Fibroblast of gingiva (primary cell): Measurements from ENCODE around the gene ZMYM4.
"Not testable (repeated sequence)": the region's sequence is repeated elsewhere in the genome, so short reads cannot be mapped to it uniquely, and the experiment has no call there.

ENCODE experiments used
- DNase-seq: peaks from one replicate; pipeline ENCODE4 v3.0.0-alpha.2; 2011; ENCODE audit warnings: low read depth

ZMYM4 gene

DNA sequence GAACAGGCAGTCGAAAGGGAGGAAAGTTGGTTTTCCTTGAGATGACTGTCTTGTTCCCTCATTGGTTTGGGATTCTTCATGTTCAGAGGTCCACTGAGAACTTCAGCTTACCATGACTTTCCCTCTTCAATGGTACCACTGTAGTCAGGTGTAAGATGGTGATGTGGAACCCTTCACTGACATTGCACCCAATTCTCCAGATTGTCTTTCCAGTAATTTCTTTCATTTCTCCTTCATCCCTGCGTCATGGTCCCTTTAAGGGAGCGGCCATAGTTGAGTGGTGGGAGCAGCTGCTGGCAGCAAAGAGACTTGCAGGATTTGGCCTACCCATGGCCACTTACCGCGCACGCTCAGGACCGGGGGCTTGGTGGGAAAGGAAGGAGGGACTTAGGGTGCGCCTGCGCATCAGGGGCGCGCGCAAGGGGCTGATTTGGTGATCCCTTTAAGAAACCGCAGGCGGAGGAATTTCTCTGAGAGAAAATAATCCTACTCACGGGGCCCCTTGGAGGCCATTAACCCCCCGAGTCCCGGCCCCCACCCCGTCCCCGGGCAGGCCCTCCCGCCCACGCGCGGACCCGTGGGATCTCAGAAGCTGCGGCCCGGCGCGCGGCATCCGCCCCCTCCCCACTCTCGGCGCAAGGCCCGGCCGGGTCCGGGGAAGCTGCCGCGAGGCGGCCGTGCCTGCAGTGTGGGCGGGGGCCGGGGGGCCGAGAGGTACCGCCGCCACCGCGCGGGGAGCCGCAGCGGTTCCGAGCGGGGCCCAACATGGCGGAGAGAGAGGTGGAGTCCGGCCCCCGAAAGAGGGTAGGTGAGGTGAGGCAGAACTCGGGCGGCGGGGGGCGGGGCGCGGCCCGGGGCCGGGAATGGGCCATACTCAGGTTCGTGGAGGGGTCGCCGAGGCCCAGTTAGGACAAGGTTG lies at the start of gene ZMYM4:
Gene ZMYM4 (plus strand): TSS at position 428 of the 919 bp plus-strand sequence. CDS start 338 bp downstream, at position 766.
- DNase-seq, result peak; percentile 100

DNA sequence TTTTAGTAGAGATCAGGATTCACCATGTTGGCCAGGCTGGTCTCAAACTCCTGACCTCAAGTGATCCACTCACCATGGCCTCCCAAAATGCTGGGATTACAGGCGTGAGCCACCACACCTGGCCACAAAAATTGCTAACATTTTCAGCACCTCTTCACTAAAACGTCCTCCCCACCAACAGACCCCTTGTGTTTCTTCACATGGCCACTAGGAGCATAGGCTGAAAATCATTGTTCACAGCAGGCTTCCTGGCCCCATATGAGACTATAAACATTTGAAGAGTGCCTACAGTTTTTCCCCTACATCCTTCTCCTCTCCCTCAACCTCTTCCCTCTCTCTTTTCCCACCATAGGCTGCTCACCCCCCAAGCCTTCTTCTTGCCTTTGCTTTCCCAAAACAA lies 47.5 kb upstream of the ZMYM4 start:
- no peak for DNase-seq

DNA sequence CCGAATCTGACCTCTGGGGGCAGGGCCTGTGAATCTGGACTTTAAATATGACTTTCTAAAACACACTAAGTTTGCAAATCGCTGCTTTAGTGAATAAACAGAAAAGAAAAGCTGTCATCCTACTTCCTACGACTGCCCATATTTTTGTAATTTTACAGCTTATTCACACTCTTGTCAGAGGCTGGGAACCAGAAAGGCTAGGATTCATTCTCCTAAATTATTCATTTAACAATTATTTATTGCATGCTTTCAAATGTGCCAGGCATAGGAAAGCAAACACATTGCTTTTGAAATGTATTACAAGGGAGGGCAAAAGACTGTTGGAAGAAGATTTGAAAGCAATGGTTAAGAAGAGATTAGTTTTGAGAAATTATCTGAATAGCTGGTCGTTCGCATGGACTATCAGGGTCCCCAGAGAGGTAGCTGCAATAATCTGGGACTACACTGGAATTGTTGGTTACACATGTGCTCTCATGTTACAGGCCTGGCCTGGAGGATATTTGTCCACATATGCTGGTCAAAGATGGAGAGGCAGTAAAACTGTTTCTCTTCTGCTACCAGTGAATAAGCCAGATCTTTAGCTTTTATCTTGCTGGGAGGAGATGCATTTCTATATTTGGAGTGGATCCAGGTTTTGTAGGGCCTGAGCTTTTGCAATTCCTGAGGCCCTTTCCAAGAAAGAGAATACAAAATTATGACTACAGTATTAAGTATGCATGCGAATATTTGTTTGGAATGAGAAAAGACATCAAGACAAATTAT lies 46.0 kb upstream of the ZMYM4 start:
- DNase-seq, result peak; percentile 90

DNA sequence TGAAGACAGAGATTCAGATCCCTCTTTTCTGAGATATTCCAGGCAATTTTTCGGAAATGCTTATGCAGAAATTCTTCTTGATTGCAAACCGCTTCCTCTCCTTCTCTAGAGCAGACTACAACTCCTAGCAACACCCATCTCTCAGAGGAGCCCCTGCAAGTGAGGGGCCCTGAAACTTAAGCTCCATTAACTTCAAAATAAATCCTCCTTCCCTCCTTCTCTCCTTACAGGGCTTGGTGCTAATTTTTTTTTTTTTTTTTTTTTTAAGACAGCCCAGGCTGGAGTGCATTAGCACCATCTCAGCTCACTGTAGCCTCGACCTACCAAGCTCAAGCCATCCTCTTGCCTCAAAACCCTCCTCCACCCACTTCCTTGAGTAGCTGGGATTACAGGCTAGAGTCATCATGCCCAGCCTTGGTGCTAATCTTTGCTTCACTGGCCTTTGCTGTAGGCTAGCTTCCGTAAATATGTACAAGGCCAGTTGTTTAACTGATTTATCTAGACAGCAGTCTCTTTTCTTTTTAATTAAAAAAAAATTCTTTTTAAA lies 45.4 kb upstream of the ZMYM4 start:
- DNase-seq, result no peak

DNA sequence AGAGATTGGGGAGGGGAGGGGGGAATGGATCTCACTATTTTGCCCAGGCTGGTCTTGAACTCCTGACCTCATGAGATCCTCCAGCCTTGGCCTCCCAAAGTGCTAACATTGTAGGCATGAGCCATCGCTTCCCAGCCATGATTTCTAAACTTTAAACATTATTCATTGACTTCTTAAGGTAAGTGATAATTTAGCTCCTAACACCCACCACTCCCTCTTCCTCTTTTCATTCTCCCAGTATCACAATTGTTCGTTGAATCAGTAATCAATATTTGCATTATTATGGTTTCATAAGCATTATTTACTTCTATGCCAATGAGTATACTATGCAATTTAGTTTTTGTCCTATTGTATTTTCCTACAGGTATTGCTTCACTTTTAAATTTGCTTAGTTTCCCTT lies 42.0 kb upstream of the ZMYM4 start:
- DNase-seq, result no peak

DNA sequence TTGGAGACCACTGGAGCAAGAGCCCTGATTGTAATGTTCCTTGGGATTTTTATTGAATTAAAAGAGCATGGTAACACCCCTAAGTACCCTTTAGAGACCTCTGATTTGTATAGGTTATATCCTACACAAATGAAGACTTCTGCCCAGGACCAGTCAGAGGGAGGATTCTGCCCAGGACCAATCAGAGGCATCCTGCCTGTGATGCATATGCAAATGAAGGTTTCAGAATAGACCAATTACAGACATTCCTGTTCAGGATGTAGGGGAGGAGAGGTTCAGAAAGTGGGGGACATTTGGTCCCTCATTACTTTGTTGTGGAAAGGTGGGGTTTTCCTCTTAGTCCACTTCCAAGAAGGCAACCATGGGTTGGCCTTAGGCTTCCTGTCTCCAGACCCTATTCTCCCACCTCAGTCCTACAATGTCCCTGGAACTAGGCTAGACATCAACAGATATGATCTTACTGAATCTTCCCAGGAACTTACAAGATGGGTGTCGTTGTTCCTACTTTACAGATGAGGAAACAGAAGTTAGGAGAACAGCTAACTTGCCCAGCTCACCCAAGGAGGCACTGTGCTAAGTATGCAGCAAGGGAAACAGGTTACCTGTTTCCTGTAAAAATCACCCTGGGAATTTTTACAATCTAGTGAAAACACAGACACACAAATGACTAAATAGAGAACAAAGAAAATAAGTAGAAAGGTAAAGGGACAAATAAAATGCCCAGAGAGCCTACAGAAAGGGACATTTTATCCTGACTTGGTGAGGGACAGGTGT lies 38.7 kb upstream of the ZMYM4 start:
- no peak for DNase-seq

DNA sequence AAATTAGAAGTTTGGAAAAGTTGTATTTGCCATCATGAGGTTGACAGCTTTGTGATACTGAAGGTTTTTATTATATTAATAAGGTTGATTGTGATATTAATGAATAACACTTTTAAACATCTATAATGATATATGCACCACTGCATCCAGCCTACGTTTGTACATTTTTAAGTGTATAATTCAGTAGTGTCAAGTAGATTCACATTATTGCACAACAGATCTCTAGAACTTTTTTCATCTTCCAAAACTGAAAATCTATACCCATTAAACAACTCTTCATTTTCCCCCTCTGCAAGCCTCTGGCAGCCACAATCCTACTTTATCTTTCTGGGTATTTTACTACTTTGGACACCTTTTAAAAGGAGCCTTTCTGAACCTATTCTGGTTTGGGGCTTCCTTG lies 37.2 kb upstream of the ZMYM4 start:
- DNase-seq, result no peak

DNA sequence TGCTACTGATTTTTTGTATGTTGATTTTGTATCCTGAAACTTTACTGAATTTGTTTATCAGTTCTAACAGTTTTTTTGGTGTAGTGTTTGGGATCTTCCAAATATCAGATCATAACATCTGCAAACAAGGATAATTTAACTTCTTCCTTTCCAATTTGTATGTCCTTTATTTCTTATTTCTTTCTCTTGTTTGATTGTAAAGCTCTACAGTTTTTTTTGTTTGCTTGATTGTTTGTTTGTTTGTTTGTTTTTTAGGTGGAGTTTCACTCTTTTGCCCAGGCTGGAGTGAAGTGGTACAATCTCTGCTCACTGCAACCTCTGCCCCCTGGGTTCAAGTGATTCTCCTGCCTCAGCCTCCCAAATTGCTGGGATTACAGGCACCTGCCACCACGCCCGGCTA lies 31.7 kb upstream of the ZMYM4 start:
- not testable (repeated sequence) for DNase-seq

DNA sequence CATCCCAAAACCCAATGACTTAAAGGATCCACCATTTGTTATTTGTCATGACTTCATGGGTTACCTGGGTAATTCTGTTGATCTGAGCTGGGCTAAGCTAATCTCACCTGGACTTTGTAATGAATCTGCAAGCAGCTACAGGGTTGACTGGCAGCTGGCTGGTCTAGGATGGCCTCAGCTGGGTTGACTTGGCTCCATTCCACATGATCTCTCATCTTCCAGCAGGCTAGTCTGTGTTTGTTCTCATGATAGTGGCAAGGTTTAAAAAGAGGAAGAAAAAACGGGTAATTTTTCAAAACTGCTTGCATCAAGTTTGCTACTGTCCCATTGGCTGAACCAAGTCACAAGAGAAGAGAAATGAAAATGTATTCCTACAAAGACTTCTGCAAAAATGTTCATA lies 24.8 kb upstream of the ZMYM4 start:
- DNase-seq, result no peak

DNA sequence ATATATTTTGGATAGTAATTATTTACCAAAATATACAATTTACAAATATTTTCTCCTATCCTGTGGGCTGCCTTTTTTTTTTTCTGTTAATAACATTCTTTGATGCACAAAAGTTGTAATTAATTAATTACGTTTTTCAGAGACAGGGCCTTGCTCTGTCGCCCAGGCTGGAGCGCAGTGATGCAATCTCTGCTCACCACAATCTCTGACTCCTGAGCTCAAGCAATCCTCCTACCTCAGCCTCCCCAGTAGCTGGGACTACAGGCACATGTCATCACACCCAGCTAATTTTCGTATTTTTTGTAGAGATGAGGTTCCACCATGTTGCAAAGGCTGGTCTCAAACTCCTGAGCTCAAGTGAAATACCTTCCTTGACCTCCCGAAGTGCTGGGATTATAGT lies 21.3 kb upstream of the ZMYM4 start:
- DNase-seq, result no peak

DNA sequence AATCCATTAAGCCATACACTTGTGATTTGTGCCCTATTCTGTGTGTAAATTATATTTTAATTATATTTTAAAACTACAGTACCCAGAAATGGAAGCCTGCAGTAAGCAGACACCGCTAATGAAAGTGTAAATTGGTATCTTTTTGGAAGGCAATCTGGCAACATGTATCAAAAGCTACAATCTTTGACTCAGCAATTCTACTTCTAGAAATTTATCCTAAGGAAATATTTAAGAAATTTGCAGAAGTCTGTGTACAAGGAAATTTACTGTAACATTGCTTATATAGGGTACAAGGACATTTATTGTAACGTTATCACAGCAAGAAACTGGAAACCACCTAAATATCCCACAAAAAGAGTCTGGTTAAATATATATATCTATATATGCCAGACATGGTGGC lies 14.6 kb upstream of the ZMYM4 start:
- no peak for DNase-seq

DNA sequence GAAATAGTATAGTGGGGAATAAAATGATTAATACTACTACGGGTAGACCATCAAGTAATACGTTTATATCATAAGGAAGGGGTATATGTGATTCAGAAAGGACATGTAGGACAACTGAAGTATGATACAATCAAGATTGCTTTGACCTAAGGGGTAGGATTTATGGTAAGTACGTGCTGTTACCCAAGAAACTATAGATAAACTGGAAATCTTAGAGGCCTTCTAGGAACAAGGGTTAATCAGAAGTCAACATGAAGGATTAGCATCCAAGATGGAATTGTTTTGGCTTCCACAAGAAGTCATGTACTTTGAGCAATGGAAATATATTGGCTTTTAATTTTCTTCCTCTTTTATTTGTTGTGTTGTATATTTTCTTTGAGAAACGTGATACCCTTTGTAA lies 13.2 kb upstream of the ZMYM4 start:
- no peak for DNase-seq

DNA sequence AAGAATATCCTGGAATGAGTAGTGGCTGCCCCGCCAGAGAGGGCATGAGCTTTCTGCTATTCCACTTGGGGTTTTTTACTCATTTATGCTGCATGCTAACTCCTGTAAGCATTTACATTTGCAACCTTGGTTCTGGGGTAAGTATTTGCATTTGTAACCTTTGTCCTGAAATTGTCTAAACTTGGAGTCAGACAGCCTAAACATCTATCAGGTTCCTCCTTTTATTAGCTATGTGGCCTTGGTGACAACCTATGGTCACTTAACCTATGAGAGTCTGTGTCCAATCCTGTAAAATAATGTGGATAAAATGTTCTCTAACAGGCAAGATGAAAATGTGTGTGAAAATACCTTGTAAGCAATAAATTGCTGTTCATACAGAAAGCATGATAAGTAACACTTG lies 8.9 kb upstream of the ZMYM4 start:
- no peak for DNase-seq

DNA sequence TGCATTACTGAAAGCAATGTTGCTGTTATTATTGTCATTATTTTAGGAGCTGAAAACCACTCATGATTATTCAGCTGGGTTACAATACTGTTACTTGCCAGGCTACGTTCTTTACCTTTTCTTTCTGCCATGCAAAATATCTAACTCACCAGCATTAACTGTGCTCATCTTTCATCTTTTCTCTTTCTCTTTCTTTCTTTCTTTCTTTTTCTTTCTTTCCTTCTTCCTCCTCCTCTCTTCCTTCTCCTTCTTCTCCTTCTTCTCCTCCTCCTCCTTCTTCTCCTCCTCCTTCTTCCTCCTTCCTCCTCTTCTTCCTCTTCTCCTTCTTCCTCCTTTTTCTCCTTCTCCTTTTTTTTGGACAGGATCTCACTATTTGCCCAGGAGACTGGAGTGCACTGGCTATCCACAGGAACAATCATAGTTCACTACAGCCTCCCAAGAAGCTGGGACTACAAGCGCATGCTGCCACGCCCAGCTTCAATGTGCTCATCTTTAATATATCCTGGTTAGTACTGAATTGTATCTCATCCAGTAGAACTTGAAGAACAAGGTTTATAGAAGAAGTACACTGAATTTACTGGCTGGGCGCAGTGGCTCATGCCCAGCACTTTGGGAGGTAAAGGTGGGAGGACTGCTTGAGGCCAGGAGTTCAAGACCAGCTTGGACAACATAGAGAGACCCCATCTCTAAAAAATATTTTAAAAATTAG lies 6.9 kb upstream of the ZMYM4 start:
- DNase-seq, result no peak

DNA sequence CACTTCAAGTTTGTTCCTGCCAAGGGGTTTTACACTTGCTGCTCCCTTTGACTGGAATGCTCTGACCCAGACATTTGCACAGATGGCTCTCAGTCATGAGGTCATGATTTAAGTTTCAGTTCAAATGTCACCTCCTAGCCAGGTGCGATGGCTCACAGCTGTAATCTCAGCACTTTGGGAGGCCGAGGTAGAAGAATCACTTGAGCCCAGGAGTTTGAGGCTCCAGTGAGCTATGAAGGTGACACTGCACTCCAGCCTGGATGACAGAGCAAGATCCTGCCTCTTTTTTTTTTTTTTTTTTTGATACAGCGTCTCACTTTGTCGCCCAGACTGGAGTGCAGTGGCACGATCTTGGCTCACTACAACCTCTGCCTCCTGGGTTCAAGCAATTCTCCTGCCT lies 4.5 kb upstream of the ZMYM4 start:
- DNase-seq, result no peak

DNA sequence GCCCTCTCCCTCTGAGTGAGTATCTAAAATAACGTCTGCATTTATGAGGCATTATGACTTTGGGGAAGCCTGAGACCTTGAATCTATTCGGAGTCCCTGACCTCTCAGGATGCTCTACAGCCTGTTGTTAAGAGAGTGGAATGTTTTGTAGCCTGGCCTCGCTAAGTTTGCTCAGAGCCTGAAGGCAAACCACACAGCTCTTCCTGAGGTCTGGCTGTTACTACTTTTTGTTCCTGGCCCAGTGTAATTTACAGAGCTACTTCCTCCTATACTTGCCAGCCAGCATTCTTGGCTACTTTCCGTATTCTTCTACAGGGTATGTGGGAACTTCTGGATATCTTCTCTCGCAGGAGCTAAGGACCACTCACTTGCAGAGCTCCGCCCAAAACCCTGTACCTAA lies 3.6 kb upstream of the ZMYM4 start:
- peak; percentile 67 for DNase-seq

DNA sequence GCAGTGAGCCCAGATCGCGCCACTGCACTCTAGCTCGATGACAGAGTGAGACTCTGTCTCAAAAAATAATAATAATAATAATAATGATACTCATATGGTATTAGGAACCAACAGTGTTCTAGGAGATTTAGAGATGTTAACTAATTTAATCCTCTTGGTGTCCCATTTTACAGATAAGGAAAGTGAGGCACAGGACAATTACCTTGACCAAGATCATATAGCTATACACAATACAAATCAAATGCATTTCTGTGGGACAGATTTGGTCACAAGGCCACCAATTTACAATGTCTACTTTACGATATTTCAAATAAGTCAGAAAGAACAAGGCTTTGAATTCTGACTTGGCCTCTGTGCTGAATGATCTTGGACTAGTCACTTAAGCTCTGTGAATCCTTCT lies 2.2 kb upstream of the ZMYM4 start:
- no peak for DNase-seq

DNA sequence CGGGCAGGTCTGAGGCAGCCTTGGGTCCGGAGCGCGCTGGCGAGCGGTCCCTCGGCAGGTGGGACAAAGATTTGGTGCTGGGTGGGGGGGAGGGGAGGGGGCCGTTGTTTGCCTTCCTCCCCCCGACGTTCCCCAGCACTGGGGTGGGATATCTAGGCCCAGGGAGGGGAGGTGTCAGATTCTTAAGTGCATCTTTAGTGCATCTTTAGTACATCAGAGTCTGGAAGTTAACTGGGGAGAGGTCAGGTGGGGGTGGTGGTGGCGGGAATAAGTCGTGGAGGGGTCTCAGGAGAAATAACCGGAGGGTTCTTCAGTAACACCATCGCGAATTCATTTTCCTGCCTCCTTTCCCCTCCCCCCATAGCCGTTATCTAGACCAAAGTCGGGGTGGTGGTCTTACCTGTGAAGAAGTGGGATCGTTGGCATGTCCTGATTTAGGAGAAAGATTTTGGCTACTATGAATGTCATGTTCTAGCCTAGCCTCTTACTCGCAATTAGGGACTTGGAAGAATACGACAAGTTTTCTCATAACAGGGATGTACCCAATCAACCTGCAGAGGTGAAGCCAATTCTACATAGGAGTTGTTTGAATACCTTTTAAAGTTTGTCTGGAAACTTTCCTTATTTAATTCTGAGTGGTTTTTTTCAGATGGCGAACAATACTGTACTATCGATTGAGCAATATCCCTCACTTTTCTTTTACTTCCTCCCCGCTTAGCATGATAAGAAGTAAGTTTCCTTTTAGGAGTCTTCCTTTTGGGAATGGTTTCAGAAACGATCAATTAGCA lies 886 bp downstream of the ZMYM4 start:
- DNase-seq, result no peak

DNA sequence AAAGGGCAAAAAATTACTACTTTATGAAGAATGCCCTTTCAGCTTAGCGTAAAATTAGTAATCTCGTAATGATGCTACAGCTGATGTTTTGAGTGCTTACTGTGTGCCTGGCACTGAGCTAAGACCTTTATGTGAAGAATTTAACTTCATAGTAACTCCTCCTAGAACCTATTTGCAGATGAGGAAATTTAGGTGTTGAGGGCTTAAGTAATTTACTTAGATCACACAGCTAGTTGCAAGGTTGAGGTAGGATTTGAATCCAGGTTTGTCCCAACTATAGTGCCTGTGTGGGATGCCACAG lies 1.4 kb downstream of the ZMYM4 start:
- no peak for DNase-seq

DNA sequence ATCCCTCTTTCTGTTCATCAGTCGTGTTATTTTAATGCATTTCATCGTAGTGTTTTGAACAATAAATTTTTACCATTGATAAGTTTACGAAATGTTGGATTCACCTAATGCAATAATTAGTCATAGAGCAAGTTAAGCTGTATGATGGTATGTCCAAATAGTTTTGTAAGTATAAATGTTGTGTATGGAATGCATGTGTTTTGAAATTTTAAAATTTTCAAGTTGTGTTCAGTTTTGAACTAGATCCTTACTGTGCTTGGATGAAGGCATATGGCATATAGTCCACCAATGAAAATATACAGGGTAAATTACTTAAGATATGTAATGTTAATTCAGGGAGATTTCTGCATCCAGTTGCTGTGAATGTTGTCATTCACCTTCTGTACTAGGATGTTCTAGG lies 2.3 kb downstream of the ZMYM4 start:
- DNase-seq, result peak; percentile 27

DNA sequence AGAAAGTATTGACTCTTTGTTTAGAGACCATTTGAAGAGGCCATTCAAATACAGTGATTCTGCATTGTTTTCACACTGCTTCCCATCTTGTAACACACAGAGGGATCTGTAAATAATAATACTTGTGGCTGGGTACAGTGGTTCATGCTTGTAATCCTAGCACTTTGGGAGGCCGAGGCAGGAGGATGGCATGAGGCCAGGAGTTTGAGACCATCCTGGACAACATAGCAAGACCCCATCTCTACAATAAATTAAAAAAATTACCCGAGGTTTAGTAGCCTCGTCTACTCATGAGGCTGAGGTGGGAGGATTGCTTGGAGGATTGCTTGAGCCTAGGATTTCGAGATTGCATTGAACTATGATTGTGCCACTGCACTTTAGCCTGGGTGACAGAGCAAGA lies 5.7 kb downstream of the ZMYM4 start:
- DNase-seq, result no peak
